KBM-7 (cell line): ENCODE measurements around the gene TP73.

ENCODE experiments used
- DNase-seq: peaks from one replicate; pipeline ENCODE4 v3.0.0-alpha.2; 2015
- in situ Hi-C: fragments of 300-500 bp; cut with MboI; formaldehyde crosslinking; loops from 2 replicates; pipeline ENCODE4 v1.14.3; 2020; ENCODE audit warnings: low sequenced_read_pairs, low pct_unique_long_range_greater_than_20kb, mixed read lengths

Gene TP73

GRCh38 chr1:3649342-3650247, 2.7 kb upstream of the TP73 start, which contains the start of gene WRAP73:
WRAP73 (minus strand) TSS chr1:3650103; CDS start chr1:3649999, 104 bp downstream.
- in situ Hi-C loops = no loop called here
- DNase-seq = peak; percentile 91

- in situ Hi-C loops = no loop called here
- no peak for DNase-seq
These were observed 1.9 kb upstream of the TP73 start for GRCh38 chr1:3650248-3651025.

GRCh38 chr1:3651026-3651929, 1.0 kb upstream of the TP73 start:
- no peak for DNase-seq
- in situ Hi-C loops = no loop called here

GRCh38 chr1:3652548-3653285, 401 bp downstream of the TP73 start:
- in situ Hi-C loops = no loop called here
- DNase-seq = no peak

GRCh38 chr1:3653286-3653618, 936 bp downstream of the TP73 start:
- no peak for DNase-seq
- in situ Hi-C loops = no loop called here

- in situ Hi-C loops = no loop called here
- no peak for DNase-seq
These were observed 2.4 kb downstream of the TP73 start for GRCh38 chr1:3654549-3655281.

- in situ Hi-C loops = no loop called here
- DNase-seq = no peak
These were observed 4.3 kb downstream of the TP73 start for GRCh38 chr1:3656450-3657095.

- in situ Hi-C loops = no loop called here
- DNase-seq = no peak
These were observed 4.8 kb downstream of the TP73 start for GRCh38 chr1:3657096-3657475.

- DNase-seq = no peak
- in situ Hi-C loops = no loop called here
These were observed 5.4 kb downstream of the TP73 start for GRCh38 chr1:3657578-3658230.

- in situ Hi-C loops = no loop called here
- no peak for DNase-seq
These were observed 5.9 kb downstream of the TP73 start for GRCh38 chr1:3658231-3658615.

- in situ Hi-C loops = no loop called here
- no peak for DNase-seq
These were observed 6.8 kb downstream of the TP73 start for GRCh38 chr1:3659093-3659492.

- in situ Hi-C loops = no loop called here
- DNase-seq = no peak
These were observed 8.4 kb downstream of the TP73 start for GRCh38 chr1:3660704-3661103.

GRCh38 chr1:3661631-3662030, 9.3 kb downstream of the TP73 start:
- in situ Hi-C loops = no loop called here
- DNase-seq = no peak

GRCh38 chr1:3662080-3662671, 9.9 kb downstream of the TP73 start:
- in situ Hi-C loops = no loop called here
- no peak for DNase-seq

- in situ Hi-C loops = no loop called here
- DNase-seq = no peak
These were observed 11.8 kb downstream of the TP73 start for GRCh38 chr1:3663999-3664699.

- in situ Hi-C loops = no loop called here
- no peak for DNase-seq
These were observed 12.5 kb downstream of the TP73 start for GRCh38 chr1:3664700-3665375.
